SK-N-SH (cell line): ENCODE measurements around the gene SPINK4. TPM values are rescaled to one million over a fixed set of nuclear protein-coding genes. Genes with fewer than 3 reads are reported as not detected.
A peak's percentile ranks its signal among the peaks of the same experiment; 100 is the strongest.

Source experiments
- CTCF ChIA-PET: fragments of 300-600, 350-600 bp; formaldehyde crosslinking; extraction: SDS; loops from one replicate; lab custom pipeline; 2021; lab: Yijun Ruan, JAX
- POLR2A ChIA-PET: fragments of 350-600 bp; sonication (Branson Sonifier 250); formaldehyde crosslinking; extraction: SDS; loops from one replicate; lab custom pipeline; 2020; ENCODE audit warnings: antibody characterized with exemption, inconsistent platforms; lab: Yijun Ruan, JAX
- DNase-seq: peaks from one replicate; pipeline ENCODE4 v3.0.0; 2012
- H2AFZ ChIP-seq: fragments of 200-600 bp; sonication (generic); 2 replicates; pipeline ENCODE4 v1.8.1; 2016; ENCODE audit warnings: antibody characterized with exemption, mild to moderate bottlenecking, low read depth
- H3F3A ChIP-seq: fragments of 200-600 bp; sonication (generic); replicated peaks from 2 replicates; pipeline ENCODE3; 2016; ENCODE audit warnings: antibody characterized with exemption, mild to moderate bottlenecking; ENCODE audit not compliant: insufficient read depth
- H3K27ac ChIP-seq, 2 experiments: fragments of 200-500 bp in 1 of 2; fragments of 200-600 bp in 1 of 2; sonication (Bioruptor generic) in 1 of 2; sonication (generic), shearing (Covaris generic) in 1 of 2; 2 replicates each; pipeline versions ENCODE4 v1.5.1 to v1.6.1; 2014 to 2016; ENCODE audit warnings: low read depth in 2 of 2, inconsistent platforms in 1 of 2, low read length in 1 of 2, mild to moderate bottlenecking in 1 of 2, mixed read lengths in 1 of 2
- H3K27me3 ChIP-seq: fragments of 200-600 bp; sonication (generic), shearing (Covaris generic); 2 replicates; pipeline ENCODE4 v1.6.1; 2016; ENCODE audit warnings: mixed run types; ENCODE audit not compliant: insufficient read depth
- H3K36me3 ChIP-seq, 2 experiments: fragments of 200-500 bp in 1 of 2; fragments of 200-600 bp in 1 of 2; sonication (Bioruptor generic) in 1 of 2; sonication (generic) in 1 of 2; replicated peaks in 1 of 2; 2 replicates each; pipeline versions ENCODE3 to v1.5.1; 2014 to 2016; ENCODE audit warnings: low read length in 1 of 2, mild to moderate bottlenecking in 1 of 2; ENCODE audit not compliant: insufficient read depth in 2 of 2, control insufficient read depth in 1 of 2
- H3K4me1 ChIP-seq, 2 experiments: fragments of 200-500 bp in 1 of 2; fragments of 200-600 bp in 1 of 2; sonication (Bioruptor generic) in 1 of 2; sonication (generic), shearing (Covaris generic) in 1 of 2; 2 replicates each; pipeline versions ENCODE4 v1.5.1 to v1.6.1; 2014 to 2016; ENCODE audit warnings: low read depth in 1 of 2, low read length in 1 of 2, mixed run types in 1 of 2; ENCODE audit not compliant: insufficient read depth in 2 of 2, control insufficient read depth in 1 of 2
- H3K4me2 ChIP-seq: fragments of 200-600 bp; sonication (generic), shearing (Covaris generic); 2 replicates; pipeline ENCODE4 v1.6.1; 2017; ENCODE audit warnings: mixed run types
- H3K4me3 ChIP-seq, 2 experiments: fragments of 200-500 bp in 1 of 2; fragments of 200-600 bp in 1 of 2; sonication (Bioruptor generic) in 1 of 2; sonication (generic), shearing (Covaris generic) in 1 of 2; 2 replicates each; pipeline versions ENCODE4 v1.5.1 to v1.8.1; 2014 to 2016; ENCODE audit warnings: low read depth in 2 of 2, inconsistent platforms in 1 of 2, low read length in 1 of 2, mild to moderate bottlenecking in 1 of 2, mixed read lengths in 1 of 2, moderate library complexity in 1 of 2
- H3K79me2 ChIP-seq: fragments of 200-600 bp; sonication (generic); 2 replicates; pipeline ENCODE4 v1.8.1; 2017; ENCODE audit warnings: mild to moderate bottlenecking; ENCODE audit not compliant: insufficient read depth
- H3K9ac ChIP-seq: fragments of 200-600 bp; sonication (generic); 2 replicates; pipeline ENCODE4 v1.6.1; 2017; ENCODE audit warnings: mixed run types
- H3K9me2 ChIP-seq: fragments of 200-600 bp; sonication (generic); 2 replicates; pipeline ENCODE4 v1.6.1; 2017; ENCODE audit warnings: mixed run types
- H3K9me3 ChIP-seq: fragments of 200-600 bp; sonication (generic); 2 replicates; pipeline ENCODE4 v1.6.1; 2017; ENCODE audit warnings: mixed run types, mild to moderate bottlenecking, moderate library complexity
- H4K20me1 ChIP-seq: fragments of 200-600 bp; sonication (generic); 2 replicates; pipeline ENCODE4 v1.6.1; 2017; ENCODE audit warnings: mild to moderate bottlenecking, mixed run types; ENCODE audit not compliant: insufficient read depth
- FOSL2 ChIP-seq: IDR thresholded peaks from 2 replicates; pipeline ENCODE4 v1.4.0; 2012; ENCODE audit warnings: low read depth, mild to moderate bottlenecking, moderate library complexity, borderline replicate concordance
- FOXJ3 ChIP-seq: sonication (generic); formaldehyde crosslinking; IDR thresholded peaks from 2 replicates; pipeline ENCODE4 v1.5.1; 2020; ENCODE audit warnings: mild to moderate bottlenecking, missing genetic modification reagents
- FOXM1 ChIP-seq: IDR thresholded peaks from 2 replicates; pipeline ENCODE4 v1.4.0; 2012; ENCODE audit warnings: low read depth, mild to moderate bottlenecking
- MXI1 ChIP-seq: IDR thresholded peaks from 2 replicates; pipeline ENCODE4 v1.6.1; 2012; ENCODE audit warnings: mild to moderate bottlenecking, low read depth, low read length, improper control_type of control experiment
- PBX3 ChIP-seq: IDR thresholded peaks from 2 replicates; pipeline ENCODE4; 2012
- RXRA ChIP-seq: IDR thresholded peaks from 2 replicates; pipeline ENCODE4 v1.4.0; 2012; ENCODE audit warnings: low read depth, mild to moderate bottlenecking, borderline replicate concordance
- USF1 ChIP-seq: IDR thresholded peaks from 2 replicates; pipeline ENCODE4 v1.4.0; 2012; ENCODE audit warnings: low read depth, borderline replicate concordance
- YY1 ChIP-seq: IDR thresholded peaks from 2 replicates; pipeline ENCODE4 v1.4.0; 2012; ENCODE audit warnings: low read depth, mild to moderate bottlenecking
- ZBTB33 ChIP-seq: IDR thresholded peaks from 2 replicates; pipeline ENCODE4 v1.4.0; 2012; ENCODE audit warnings: low read depth, borderline replicate concordance
- WGBS: methylation state at CpG from one replicate; pipeline ENCODE4 v1.1.6; 2017; ENCODE audit warnings: low lambda C conversion rate; 5-methylcytosine and 5-hydroxymethylcytosine counted together
- polyA plus RNA-seq, 3 experiments: library from polyadenylated mRNA; depleted of rRNA; stranded (reverse); fragments of >200 nt; gene quantifications; 2 replicates each; pipeline ENCODE4 v1.2.3, GENCODE V29; 2012

Gene SPINK4
- polyA plus RNA-seq, 1 of the 3 experiments (the other 2 are of a cell fraction): not detected

GRCh38 chr9:33264003-33264472 lies 24.1 kb downstream of the SPINK4 start:
- POLR2A ChIA-PET: interaction anchor here (0.7 to 2.0 kb wide), 4 partner anchors 15 to 185 kb away, joined by 3 to 10 read pairs (median 3); partner anchors contain the start of genes NFX1 and SPINK4
- no peaks in the 10 kb centered on the region for H3K27me3 ChIP-seq
- under 1% methylated on average over 22 of the region's 37 CpGs for WGBS

More at GRCh38 chr9:33264003-33264472, 24.1 kb downstream of the SPINK4 start:
- TF ChIP-seq FOXJ3 (no peak), FOSL2 (no peak), ZBTB33 (no peak), MXI1 (peak; percentile 91), YY1 (peak; percentile 58; the same call in 1 of the 2 replicates), FOXM1 (no peak), RXRA (no peak), USF1 (peak; percentile 82), PBX3 (no peak)
- peaks cover 54 to 56% of the 10 kb centered on the region in 2 experiments for H3K36me3 ChIP-seq
- H4K20me1 ChIP-seq: no peaks in the 10 kb centered on the region
- peak overlapping the region; percentile 78 for H3K4me2 ChIP-seq
- CTCF ChIA-PET: interaction anchor here (1.0 to 2.3 kb wide), 5 partner anchors 9 to 26 kb away, joined by 3 to 10 read pairs (median 4); no protein-coding TSS in a partner anchor
- H2AFZ ChIP-seq: peak overlapping the region; percentile 85
- H3K79me2 ChIP-seq: peaks cover 65% of the 10 kb centered on the region
- no peaks in the 10 kb centered on the region for H3F3A ChIP-seq
- no peaks in the 10 kb centered on the region for H3K9me2 ChIP-seq
- peak overlapping the region; percentile 58 to 79; a peak in 3 of 4 replicates for H3K27ac ChIP-seq
- peaks cover 8 to 15% of the 10 kb centered on the region in 2 experiments; a peak in 3 of 4 replicates for H3K4me1 ChIP-seq
- peak overlapping the region; percentile 87 for H3K9ac ChIP-seq
- H3K9me3 ChIP-seq: no peaks in the 10 kb centered on the region
- H3K4me3 ChIP-seq: peak overlapping the region; percentile 56 to 76
- DNase-seq: peak; percentile 61
